GM20000 (cell line): ENCODE results near the gene PPDPF.

Experiments
- DNase-seq: peaks from one replicate; pipeline ENCODE4 v3.0.0; 2012; ENCODE audit warnings: low spot score
- TF ChIP-seq, protein P1 (sequence below): IDR thresholded peaks from 2 replicates; pipeline ENCODE4 v1.5.1; 2012; ENCODE audit warnings: mild to moderate bottlenecking, control low read depth; ENCODE audit errors: extremely low read depth, missing control alignments

Gene PPDPF, protein sequence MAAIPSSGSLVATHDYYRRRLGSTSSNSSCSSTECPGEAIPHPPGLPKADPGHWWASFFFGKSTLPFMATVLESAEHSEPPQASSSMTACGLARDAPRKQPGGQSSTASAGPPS

DNA sequence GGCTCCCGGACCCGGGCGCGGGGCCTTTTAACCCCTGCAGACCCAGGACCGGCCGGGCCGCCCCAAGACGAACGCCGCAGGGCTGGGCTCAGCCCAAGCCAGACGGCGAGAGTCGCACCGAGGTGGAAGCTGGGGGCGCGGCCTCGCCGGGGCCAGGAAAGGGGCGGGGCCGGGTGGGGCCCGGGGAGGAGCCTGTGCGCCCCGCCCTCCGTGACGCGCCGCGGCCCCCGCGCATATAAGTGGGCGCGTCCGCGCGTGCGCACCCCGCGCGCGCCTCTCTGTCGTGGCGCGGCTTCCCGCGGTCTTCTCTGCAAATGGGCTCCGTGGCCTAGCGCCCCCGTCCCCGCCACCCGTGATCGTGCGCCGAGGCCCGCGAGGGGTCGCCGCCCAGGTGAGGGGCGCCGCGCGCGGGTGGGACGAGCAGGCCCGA lies at the start of gene PPDPF:
PPDPF (plus strand) TSS at position 262 of the 430 bp plus-strand sequence. CDS start 544 bp downstream, outside the sequence.
- TF ChIP-seq, protein P1, sequence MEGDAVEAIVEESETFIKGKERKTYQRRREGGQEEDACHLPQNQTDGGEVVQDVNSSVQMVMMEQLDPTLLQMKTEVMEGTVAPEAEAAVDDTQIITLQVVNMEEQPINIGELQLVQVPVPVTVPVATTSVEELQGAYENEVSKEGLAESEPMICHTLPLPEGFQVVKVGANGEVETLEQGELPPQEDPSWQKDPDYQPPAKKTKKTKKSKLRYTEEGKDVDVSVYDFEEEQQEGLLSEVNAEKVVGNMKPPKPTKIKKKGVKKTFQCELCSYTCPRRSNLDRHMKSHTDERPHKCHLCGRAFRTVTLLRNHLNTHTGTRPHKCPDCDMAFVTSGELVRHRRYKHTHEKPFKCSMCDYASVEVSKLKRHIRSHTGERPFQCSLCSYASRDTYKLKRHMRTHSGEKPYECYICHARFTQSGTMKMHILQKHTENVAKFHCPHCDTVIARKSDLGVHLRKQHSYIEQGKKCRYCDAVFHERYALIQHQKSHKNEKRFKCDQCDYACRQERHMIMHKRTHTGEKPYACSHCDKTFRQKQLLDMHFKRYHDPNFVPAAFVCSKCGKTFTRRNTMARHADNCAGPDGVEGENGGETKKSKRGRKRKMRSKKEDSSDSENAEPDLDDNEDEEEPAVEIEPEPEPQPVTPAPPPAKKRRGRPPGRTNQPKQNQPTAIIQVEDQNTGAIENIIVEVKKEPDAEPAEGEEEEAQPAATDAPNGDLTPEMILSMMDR: no peak
- DNase-seq: peak; percentile 100

DNA sequence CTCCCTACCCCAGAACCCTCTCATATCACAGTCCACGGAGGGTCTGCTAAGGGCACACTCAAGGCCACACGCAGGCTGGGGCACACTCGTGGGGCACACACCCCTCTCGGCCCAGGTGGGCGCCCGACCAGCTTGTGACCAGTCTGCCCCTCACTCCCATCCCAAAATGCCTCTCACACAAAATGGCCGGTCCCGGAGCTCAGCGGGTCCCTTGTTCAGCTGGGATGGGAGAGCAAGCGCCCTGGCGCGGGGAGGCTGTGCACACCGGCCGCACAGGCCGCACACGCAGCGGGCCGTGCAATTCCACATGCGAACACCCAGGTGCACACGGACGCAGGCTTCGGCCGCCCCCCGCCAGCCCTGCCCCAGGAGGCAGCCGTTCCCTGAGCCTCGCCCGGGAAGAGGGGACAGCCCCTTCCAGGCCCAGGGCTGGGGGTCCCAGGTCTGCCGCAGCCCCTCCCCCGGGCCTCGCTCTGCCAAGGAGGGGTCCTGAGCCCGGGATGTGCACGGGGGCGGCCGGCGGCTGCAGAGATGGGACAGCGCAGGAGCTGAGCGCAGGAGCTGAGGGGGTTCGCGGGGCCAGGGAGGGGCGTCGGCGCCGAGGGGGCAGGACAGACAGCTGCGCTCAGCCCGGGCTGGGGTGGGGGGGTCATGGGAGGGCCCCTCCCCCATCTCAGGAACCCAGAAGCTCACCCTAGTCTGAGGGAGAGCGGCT lies 49.4 kb upstream of the PPDPF start:
- TF ChIP-seq, protein P1: no peak
- DNase-seq: no peak

DNA sequence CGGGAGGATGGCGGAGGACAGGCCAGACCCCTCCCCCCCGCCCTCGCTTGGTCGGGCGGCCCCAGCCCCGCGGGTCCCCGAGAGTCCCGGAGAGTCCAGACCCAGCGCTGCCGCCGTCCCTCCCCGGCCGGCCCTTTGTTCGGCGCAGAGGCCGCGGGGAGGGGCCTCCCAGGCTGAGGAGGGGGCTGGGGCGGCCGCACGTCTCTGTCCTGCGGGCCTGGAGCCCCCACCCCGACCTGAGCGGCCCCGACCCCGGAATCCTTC lies 48.9 kb upstream of the PPDPF start:
- no peak for DNase-seq
- TF ChIP-seq, protein P1: no peak

DNA sequence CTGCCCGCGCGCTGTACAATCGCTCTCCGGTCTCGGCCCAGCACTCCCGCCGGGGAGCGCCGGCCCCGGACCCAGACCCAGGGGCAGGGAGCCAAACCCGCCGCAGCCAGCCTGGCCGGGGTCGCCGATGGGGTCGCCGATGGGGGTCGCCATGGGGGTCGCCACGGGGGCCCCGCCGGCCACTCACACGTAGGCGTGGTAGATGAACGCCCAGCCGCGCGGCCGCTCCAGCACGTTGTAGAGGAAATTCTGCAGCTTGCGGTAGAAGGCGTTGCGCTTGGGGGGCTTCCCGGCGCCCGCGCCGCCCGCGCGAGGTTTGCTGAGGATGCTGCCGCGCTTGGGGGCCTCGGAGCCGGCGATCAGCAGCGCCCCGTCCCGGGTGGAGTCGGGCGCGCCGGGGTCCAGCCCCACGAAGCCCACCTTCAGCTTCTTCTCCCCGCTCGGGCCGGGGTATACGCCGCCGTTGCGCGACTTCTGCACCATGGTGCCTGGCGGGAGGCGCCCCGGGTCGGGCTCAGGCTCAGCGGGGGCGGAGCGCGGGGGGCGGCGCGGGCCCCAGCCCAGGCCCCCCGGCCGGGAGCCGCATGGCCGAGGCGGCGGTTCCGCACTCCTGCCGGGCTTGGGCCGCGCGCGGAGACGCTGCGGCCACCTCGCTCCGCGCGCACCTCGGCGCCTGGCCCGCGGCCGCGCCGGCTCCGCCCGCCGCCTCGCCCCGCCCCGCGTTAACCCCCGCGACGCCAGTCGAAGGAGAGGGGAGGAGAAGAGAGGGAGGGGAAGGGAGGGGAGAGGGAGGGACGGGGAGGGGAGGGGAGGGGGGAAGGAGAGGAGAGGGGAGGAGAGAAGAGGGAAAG lies 48.4 kb upstream of the PPDPF start, which contains the start of gene KCNQ2:
KCNQ2 (minus strand) TSS at position 675 of the 851 bp plus-strand sequence; CDS start at position 483, 192 bp downstream.
- DNase-seq: no peak
- TF ChIP-seq, protein P1: no peak

DNA sequence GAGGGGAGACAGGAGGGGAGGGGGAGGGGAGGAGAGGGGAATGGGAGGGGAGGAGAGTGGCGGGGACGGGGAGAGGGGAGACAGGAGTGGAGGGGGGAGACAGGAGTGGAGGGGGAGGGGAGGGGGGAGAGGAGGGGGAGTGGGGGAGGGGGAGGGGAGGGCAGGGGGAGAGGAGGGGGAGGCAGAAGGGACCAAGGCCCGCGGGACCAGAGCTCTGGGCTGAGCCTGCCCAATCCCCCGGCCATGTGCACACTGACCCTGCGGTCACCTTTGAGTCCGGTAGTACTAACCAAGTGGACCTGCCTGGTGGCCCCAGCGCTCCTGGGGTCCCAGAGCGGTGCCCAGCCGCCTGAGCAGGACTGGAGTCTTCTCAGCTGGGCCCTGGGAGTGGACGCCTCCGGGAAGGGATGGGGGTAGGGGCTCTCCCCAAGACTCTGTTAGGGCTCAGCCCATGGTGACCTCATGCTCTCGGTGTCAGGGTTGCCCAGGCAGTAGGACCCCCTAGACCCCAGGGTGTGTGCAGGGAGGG lies 47.6 kb upstream of the PPDPF start:
- TF ChIP-seq, protein P1: no peak
- no peak for DNase-seq

DNA sequence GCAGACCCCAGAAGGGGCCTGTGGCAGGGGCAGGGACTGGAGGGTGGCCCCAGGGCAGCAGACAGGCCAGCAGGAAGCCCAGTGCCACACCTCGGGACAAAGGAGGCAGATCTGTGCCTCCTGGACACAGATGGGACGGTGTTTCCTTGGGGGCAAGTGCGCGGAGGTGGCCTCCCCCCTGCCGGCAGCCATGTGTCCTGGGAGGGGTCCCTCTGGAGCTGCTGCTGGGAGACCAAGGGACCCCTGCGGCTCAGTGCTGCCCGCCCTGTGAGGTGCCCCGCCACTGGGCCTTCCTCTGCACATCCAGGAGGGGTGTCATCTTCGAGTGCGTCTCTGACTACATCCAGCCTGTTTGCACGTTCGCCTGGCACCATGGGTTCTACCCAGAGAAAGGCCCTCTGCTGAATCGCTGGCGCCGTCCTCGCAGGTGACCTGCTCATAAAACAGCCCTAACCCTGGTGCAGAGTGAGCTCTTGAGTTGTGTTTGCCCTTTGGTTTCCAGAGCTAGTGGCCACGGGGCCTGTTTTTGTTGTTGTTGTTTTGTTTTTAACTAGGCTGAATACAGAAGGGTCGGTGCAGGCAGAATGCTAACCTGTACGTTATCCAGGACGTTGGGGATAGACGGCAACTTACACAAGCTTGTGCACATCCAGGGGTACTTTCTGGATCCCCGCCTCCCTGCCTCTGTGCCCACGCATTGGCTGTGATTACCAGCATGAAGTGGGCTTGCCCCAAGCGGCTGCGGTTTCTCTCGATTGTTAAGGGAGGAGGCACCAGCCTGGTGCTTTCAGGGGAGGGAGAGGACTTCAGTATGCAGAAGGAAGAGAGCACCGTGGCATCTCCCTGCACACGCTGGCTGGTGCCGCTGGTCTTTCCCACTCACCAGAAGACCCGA lies 46.8 kb upstream of the PPDPF start:
- TF ChIP-seq, protein P1: no peak
- DNase-seq: no peak
